Right atrium auricular region (tissue), 2 donors: Measurements from ENCODE around the gene ACSF2. TPM values are rescaled to one million over a fixed set of nuclear protein-coding genes. Genes with fewer than 3 reads are reported as not detected.

Experiments
- DNase-seq: peaks from one replicate; pipeline ENCODE4 v3.0.0-alpha.2; 2019; ENCODE audit warnings: low spot score
- H3K27ac ChIP-seq, 2 donors: fragments of 200-600 bp; sonication (generic); 1 replicate in 1 of 2; 2 replicates in 1 of 2; pipeline ENCODE4 v1.5.1; 2016 to 2019
- H3K27me3 ChIP-seq, 2 donors: fragments of 200-600 bp; sonication (generic); one replicate each; pipeline versions ENCODE4 v1.5.1 to v1.6.0; 2017 to 2019
- H3K36me3 ChIP-seq: fragments of 200-600 bp; sonication (generic); one replicate; pipeline ENCODE4 v1.5.1; 2016
- H3K4me1 ChIP-seq, 2 donors: fragments of 200-600 bp; sonication (generic); one replicate each; pipeline versions ENCODE4 v1.5.1 to v1.6.0; 2017 to 2019
- H3K4me3 ChIP-seq, 2 donors: fragments of 200-600 bp; sonication (generic); 1 replicate in 1 of 2; 2 replicates in 1 of 2; pipeline ENCODE4 v1.5.1; 2017 to 2019; ENCODE audit warnings: mild to moderate bottlenecking in 1 of 2, moderate library complexity in 1 of 2
- H3K9me3 ChIP-seq, 2 donors: fragments of 200-600 bp; sonication (generic); one replicate each; pipeline ENCODE4 v1.5.1; 2019
- CTCF ChIP-seq, 2 donors: fragments of 200-600 bp; sonication (generic); IDR thresholded peaks; one replicate each; pipeline ENCODE4 v1.5.1; 2019; ENCODE audit warnings: antibody characterized with exemption in 2 of 2
- total RNA-seq, 2 donors: library from RNA; depleted of rRNA; stranded (reverse); fragments of >200 nt; gene quantifications; one replicate each; pipeline ENCODE4 v1.1.0, GENCODE V29; 2016

ACSF2 gene
- total RNA-seq, 2 donors from 2014 or later = 22.2 to 42.6 TPM

DNA sequence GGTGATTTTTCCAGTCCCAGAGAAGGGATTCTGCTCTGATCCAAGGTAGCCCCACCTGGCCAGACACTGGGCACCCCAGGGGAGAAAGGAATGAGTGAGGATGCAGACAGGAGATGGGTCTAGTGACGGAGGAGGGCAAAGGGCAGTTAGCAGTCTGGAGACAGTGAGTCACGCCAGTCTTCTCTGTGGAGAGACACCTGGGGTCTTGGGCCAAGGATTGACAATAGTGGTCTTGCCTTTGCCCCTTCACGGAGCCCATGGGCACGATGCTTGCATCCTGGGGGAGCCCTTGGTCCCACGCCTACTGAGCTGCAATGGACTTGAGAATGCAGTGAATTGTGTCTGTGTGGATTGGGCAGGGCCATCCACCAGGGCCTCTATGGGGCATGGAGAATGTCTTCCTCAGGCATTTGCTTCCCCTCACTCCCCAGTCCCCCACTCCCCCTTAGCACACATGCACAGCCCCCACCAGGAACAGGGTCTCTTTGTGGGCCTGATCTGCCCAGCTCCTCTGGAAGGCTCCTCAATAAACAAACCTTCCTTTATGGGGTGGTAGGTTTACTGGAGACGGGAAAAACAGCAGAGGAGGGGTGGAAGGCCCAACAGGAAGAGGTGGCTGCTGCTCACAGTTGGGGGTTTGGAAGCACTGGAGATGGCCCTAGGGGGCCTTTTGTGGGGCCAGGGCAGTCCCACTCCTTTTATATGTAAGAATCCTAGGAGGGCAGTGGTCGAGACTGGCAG lies 41.3 kb downstream of the ACSF2 start:
- Histone ChIP-seq H3K27ac (no peak overlapping the region), H3K27me3 (no peaks in the 10 kb centered on the region), H3K9me3 (no peaks in the 10 kb centered on the region), H3K36me3 (peaks cover 3% of the 10 kb centered on the region), H3K4me1 (peaks cover 0 to 17% of the 10 kb centered on the region in 2 donors), H3K4me3 (no peak overlapping the region)
- no peak for TF ChIP-seq CTCF (IDR thresholded peaks at IDR 0.05)
- no peak for DNase-seq

- no peaks in the 10 kb centered on the region for H3K27me3 ChIP-seq
- no peak overlapping the region for H3K4me3 ChIP-seq
- no peak overlapping the region for H3K27ac ChIP-seq
- no peak for TF ChIP-seq CTCF (IDR thresholded peaks at IDR 0.05)
- no peaks in the 10 kb centered on the region for H3K9me3 ChIP-seq
- H3K4me1 ChIP-seq = peaks cover 0 to 17% of the 10 kb centered on the region in 2 donors
- H3K36me3 ChIP-seq = no peaks in the 10 kb centered on the region
- no peak for DNase-seq
Observed at GRCh38 chr17:50467855-50468303, 41.9 kb downstream of the ACSF2 start.

DNA sequence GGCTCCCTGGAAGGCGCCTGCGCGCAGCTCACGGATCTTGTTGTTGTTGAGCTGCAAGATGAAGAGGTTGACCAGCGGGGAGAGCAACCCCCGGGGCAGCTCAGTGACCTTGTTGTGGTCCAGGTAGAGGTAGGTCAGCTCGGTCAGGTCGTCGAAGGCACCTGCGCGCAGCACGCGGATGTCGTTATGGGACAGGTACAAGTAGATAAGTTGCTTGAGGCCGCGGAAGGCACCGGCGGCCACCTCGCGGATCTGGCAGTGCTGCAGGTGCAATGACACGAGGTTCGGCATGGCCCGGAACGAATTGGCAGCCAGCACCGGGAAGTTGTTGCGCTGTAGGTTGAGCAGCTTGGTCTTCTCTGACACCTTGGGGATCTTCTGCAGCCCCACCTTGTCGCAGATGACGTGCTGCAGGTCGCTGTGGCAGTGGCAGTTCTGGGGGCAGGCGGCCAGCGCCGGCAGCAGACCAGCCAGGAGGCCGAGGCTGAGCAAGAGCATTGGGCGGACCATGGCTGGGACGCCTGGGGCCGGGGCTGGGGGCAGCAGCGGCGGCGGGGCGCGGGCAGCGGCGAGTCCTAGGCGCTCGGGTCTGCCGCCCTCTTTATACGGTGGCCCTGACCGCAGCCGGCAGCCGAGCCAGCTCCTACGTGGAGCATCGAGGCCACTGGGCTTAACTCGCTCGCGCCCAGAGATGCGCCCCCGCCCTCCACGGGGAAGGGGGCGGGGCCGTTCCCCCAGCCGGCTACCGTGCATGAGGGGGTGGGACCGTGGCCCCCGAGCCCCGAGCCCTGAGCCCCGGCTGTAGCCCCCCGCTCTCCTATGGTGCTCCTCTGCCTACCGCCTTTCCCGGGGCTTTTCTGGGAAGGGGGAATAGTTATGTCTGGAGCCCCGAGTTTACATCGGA lies 42.5 kb downstream of the ACSF2 start, which contains the start of gene CHAD:
Gene CHAD, minus strand, starts transcription at position 577 of the 904 bp plus-strand sequence. Its CDS starts 67 bp downstream, at position 510.
- H3K4me1 ChIP-seq = peaks cover 0 to 17% of the 10 kb centered on the region in 2 donors
- no peaks in the 10 kb centered on the region for H3K27me3 ChIP-seq
- no peaks in the 10 kb centered on the region for H3K36me3 ChIP-seq
- peak within 1 kb of the TSS; percentile 27 to 47 for H3K4me3 ChIP-seq
- no peak within 1 kb of the TSS for H3K27ac ChIP-seq
- no peaks in the 10 kb centered on the region for H3K9me3 ChIP-seq
- no peak for DNase-seq
- no peak for TF ChIP-seq CTCF (IDR thresholded peaks at IDR 0.05)

GRCh38 chr17:50469208-50469605 lies 43.2 kb downstream of the ACSF2 start:
- Histone ChIP-seq H3K4me1 (peaks cover 0 to 17% of the 10 kb centered on the region in 2 donors), H3K36me3 (no peaks in the 10 kb centered on the region), H3K4me3 (peak overlapping the region; percentile 27 to 47), H3K9me3 (no peaks in the 10 kb centered on the region), H3K27ac (no peak overlapping the region), H3K27me3 (no peaks in the 10 kb centered on the region)
- TF ChIP-seq CTCF (IDR thresholded peaks at IDR 0.05) = no peak
- no peak for DNase-seq

DNA sequence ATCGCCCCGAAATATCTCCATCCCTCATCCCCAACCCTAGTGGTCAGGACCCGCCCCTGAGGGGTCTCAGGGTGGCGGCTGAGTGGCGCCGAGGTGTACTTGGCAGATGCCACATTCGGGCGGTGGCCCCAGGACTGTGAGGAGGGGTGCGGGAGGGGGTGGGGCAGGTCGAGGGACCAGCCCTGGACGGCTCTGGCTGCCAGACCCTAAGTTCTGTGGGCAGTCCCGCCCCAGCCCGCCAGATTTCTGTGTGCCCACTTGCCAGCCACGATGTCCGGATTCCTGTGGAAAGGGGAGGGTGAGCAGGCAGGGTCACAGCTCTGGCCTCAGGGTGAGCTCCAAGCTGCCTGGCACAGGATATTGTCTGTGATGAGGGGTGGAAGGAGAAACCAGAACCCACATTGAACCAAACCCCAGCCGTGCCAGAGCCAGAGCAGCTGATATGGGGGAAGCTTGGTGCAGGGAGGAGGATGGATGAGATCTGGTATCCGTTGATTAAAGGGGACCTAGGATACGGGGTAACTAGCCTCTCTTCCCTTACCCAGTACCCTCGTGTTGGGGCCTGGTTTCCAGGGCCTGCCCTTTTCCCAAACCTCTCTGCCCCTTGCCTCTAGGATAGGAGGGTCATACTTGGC lies 43.8 kb downstream of the ACSF2 start:
- H3K27me3 ChIP-seq = no peaks in the 10 kb centered on the region
- TF ChIP-seq CTCF (IDR thresholded peaks at IDR 0.05) = no peak
- no peak overlapping the region for H3K27ac ChIP-seq
- H3K9me3 ChIP-seq = no peaks in the 10 kb centered on the region
- peaks cover 0 to 17% of the 10 kb centered on the region in 2 donors for H3K4me1 ChIP-seq
- DNase-seq = no peak
- no peak overlapping the region for H3K4me3 ChIP-seq
- H3K36me3 ChIP-seq = no peaks in the 10 kb centered on the region
